HG02763 (cell line): ENCODE measurements around the gene PCDH1.
"Not testable (repeated sequence)": the region's sequence is repeated elsewhere in the genome, so short reads cannot be mapped to it uniquely, and the experiment has no call there.

Experiments used
- ATAC-seq: cut with Tn5 transposase; IDR thresholded peaks from one replicate; pipeline ENCODE4 v1.9.1; 2021; ENCODE audit warnings: mild to moderate bottlenecking, moderate library complexity; ENCODE audit not compliant: unreplicated experiment

PCDH1 gene

GRCh38 chr5:141902015-141902814 lies 24.0 kb upstream of the PCDH1 start:
- no peak for ATAC-seq

- ATAC-seq: no peak
Measured at GRCh38 chr5:141898448-141899049, 20.3 kb upstream of the PCDH1 start.

DNA sequence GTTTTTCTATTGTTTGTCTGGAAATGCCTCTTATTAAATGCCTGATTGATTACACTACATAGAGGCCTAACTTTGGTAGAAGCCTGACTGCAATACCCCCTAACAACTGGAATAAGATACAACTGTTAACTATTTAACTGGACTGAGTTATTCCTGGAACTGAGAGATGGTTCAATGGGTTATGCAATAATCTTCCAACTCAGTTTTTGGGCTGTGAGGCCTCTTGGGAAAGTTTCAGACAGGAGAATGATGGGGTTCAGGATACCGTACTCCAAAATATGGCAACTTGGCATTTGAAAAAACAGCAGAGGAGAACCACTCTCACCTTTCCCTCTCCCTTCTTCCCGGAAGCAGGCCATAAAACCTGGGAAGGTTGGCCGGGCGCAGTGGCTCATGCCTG lies 19.2 kb upstream of the PCDH1 start:
- no peak for ATAC-seq

GRCh38 chr5:141890429-141890828 lies 12.2 kb upstream of the PCDH1 start:
- ATAC-seq: not testable (repeated sequence)

DNA sequence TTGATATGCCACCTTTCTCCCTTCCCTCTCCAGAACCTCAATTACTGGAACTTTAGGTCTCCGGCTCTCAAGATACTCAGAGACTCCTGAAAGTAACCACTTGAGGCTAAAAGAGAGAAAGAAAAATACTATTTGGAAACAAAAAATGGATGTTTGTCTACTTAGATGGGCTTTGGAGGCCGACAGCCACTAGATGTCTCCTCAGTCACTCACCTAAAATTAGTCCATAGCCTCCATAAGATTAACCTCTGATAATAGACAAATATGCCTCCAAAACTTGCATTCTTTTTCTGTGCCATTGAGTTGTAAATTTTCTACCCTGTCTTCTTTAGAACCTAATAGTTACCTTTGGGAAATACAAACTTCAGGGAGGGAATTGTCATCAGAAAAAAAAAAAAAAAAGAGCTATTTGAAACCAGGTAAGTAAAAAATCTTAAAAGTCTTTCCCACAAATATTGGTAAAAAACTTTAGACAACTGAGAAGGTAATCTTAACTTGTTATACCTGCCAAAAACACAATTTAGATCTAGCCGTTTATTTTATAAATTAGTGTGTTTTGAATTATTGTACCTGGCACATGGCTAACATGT lies 11.2 kb upstream of the PCDH1 start:
- ATAC-seq: no peak

GRCh38 chr5:141883892-141884318 lies 5.7 kb upstream of the PCDH1 start:
- ATAC-seq: no peak

DNA sequence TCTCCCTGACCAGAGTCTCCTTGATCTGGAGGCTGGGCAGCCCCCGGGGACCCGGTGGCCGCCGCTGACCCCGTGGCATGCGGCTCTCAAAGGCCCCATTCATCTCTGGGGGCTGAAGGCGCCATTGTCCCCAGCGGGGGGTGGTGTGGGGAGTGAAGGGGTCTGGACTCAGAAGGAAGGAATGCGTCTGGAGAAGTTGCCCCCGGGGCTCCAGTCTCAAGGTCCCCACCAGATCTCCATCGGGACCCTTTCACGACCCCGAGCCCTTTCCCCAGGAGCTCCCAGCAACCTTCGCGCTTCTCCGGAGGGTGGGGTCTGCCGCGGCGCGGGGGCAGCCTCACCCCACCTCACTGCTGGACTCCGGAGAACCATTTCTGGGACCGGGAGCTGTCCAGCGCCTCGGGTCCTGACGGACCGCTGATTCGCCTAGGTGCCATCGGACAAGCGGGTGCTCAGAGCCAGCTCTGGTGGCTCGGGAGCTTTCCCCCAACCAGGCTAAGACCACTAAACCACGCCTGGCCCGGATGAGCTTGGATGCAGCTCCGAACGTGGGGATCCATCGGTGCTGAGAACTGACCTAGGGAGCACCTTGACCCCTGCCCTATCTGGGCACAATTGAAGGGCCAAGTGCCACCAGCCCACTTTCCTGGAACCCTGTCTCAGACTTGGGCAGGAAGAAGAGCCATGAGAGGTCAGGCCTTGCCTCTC lies 5.1 kb upstream of the PCDH1 start:
- no peak for ATAC-seq

DNA sequence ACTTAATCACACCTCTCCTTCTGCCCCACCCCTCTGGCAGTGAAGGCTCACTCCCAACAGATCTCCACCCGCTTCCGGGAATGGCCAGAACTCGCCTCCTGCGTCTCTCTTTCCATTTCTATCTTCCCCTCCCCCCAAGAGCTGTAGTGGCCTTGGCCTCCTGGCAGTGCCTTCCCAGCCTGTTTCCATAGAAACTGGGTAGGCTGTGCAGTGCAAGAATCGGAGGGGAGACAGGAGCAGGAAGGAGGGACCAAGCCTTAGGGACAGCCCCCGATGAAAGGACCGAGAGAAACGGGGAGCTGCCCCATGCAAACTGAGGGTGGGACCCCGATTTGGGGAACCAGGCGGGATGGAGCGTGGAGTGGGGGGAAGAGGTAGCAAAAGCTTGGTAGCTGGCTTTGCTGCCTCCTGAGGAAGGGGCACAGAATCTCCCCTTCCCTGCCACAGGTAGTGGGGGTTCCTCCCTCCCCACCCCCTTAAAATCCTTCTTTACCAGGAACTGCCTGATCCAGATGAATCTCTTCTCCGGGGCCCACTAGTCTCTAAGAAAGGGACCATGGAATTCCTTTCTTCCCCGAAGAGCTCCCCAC lies 4.5 kb upstream of the PCDH1 start:
- no peak for ATAC-seq

DNA sequence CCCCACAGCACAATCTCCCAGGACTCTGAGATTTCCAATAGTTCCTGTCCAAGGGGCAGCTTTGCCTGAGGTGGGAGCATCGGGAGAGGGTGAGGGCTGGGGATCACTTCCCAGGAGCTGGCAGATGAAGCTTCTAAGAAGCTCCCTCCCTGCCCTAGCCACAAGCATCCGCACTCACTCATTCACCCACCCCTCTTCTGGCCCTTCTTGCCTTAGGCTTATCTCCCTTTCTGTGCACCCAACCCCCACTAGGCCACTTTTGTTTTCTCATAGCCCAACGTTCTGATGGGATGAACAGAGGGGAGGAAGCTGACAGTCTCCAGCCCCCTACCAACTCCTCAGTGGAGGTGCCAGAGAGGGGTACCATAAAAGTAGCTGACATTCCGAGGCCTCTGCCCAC lies 3.7 kb upstream of the PCDH1 start:
- no peak for ATAC-seq

DNA sequence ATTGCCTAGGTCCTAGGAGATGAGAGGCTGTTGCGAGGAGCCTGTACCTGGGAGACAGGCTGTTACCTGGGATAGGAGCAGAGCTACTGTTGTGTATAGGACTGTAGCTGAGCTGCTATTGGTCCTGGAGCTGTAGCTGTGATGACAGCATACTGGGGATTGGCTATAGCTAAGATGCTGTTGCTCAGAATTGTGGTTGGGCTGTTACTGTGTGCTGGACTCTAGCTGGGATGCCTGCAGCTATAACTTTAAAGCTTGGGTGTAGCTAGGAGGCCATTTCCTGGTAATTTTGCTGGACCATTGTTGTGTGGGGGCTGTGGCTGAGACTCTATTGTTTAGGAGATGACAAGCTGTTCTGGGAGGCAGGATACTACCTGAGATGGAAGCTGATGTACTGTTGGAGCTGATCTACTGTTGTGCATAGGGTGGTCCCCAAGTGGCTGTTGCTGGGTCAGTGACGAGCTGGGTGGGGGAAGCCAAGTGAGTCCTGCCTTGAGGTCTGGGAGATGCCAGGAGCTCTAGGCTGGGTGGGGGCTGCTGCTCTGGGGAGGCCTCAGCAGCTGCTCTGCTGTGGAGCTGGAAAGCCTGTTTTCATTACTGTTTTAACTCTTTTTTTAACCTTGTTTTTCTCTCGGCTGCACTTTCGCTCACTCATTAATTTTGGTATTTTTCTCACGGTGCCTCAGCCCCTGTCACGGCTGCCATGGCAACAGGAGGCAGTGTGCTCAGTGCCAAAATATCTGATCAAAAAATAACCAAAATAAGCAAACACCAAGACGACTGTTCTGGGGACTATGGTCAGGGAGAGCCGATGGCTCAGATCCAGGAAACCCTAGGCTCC lies 3.0 kb upstream of the PCDH1 start:
- no peak for ATAC-seq

DNA sequence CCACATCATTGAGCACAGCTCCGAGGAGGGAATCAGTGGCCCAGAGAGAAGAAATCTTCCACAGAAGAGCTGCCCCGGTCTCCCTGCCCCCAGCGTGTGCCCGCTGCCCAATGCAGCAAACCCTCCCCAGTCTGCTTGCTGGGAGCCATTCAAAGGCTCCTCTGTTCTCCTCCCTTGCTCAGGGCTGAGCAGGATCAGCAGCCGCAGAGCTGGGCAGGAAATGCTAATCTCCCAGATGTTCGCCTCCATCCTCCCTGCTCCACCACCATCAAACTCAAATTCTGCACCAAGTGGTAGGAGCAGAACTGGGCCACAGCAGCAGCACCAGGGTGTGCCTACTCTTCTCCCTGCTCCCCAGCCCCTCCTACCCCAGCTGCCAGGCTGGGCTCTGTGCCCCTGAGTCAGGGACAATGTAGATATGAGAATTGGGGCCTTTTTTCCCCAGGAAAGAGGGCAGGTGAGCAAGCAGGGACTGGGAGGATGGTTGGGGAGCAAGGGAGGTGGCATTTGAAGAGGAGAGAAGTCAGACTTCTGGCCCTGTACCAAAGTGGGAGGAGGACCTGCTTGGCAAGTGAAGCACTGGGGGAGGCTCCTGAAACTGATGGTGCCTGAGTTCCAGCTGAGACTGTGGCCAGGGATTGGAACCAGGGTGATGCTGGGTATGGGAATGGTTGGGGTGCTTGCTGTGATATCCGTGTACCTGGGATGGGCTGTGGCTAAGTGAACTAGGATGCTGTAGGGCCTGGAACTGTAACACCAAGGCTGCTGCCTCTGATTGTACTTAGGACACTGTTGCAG lies 1.9 kb upstream of the PCDH1 start:
- ATAC-seq: no peak

DNA sequence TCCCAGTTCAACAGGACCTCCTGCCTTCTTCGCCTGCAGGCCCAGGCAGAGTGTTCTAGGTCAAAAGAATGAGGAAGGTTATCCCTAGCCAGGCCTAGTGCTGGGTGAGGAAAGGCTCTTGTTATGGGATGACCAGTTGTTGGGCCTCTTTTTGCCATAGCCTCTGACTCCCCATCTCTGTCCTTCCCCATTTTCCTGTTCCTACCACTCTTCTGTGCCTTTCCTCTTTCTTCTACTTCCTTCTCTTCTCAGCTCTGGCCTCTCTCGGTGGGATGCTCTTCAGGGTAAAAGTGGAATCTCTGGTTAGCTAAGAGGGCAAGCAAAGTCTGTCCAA lies 1.2 kb upstream of the PCDH1 start:
- no peak for ATAC-seq

- ATAC-seq: peak; percentile 71
Measured at GRCh38 chr5:141878711-141879425, 658 bp upstream of the PCDH1 start.

DNA sequence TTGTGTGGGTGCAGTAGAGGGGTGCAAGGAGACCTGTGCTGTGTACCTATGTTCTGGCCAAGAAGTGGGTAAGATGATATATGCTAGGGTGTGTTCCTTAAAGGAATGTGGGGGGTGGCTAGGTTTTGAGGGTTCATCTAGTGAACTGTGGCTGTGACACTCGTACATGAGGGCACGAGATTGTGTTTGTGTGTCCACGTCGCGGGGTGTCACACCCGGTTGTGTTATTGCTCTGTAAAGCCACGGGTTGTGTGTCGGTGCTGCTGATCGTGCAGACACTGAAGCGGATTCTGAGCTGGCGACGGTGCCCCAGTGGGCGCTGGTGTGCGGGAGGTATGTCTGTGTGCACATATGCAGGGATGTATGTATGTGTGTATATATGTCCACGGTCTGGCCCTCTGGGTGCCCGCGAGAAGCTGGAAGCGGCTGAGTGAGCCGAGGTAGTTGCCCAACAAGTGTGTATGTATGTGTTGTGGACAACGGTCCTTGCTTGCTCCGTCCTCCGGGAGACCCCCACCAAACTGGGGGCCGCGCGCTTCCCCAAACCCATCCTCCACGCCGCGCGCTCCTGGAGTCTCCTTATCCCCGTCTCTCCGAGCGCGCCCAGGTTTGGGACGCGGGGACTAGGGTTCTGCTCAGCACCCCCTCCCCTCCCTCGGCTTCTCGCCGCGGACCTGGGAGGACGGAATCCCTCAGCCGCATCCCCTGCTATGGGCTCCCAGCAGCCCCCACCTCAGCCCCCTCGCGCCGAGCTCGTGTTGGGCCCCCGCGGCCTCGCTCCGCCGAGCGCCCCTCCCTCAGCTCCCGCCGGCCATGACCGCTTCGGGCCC lies 639 bp downstream of the PCDH1 start:
- ATAC-seq: no peak

- no peak for ATAC-seq
Measured at GRCh38 chr5:141876628-141877355, 1.4 kb downstream of the PCDH1 start.

GRCh38 chr5:141875795-141876627 lies 2.2 kb downstream of the PCDH1 start:
- ATAC-seq: no peak
